BJ (cell line): ENCODE results near the gene FAM171A1. TPM values are rescaled to one million over a fixed set of nuclear protein-coding genes. Genes with fewer than 3 reads are reported as not detected.

Experiments used
- CTCF ChIA-PET: fragments of 350-600 bp; formaldehyde crosslinking; extraction: SDS; loops from one replicate; lab custom pipeline; 2021; ENCODE audit warnings: antibody characterized with exemption, inconsistent platforms; lab: Yijun Ruan, JAX
- POLR2A ChIA-PET: fragments of 300-600 bp; sonication (Branson Sonifier 250); formaldehyde crosslinking; extraction: SDS; loops from one replicate; lab custom pipeline; 2021; ENCODE audit warnings: antibody characterized with exemption; lab: Charles Lee
- DNase-seq: peaks from one replicate; pipeline ENCODE4 v3.0.0-alpha.2; 2011; ENCODE audit warnings: low read depth
- H3K27me3 ChIP-seq: 2 replicates; pipeline ENCODE4 v1.6.0; 2011; ENCODE audit warnings: low read length; ENCODE audit not compliant: control insufficient read depth, insufficient read depth
- H3K36me3 ChIP-seq: 2 replicates; pipeline ENCODE4 v1.5.1; 2011; ENCODE audit warnings: low read length; ENCODE audit not compliant: control insufficient read depth, insufficient read depth
- H3K4me3 ChIP-seq: 2 replicates; pipeline ENCODE4 v1.5.1; 2011; ENCODE audit warnings: low read depth, mild to moderate bottlenecking, control low read depth, low read length
- polyA plus RNA-seq: library from polyadenylated mRNA; depleted of rRNA; stranded (reverse); fragments of >200 nt; gene quantifications from 2 replicates; pipeline ENCODE4 v1.2.3, GENCODE V29; 2011
- TF ChIP-seq, protein P1 (sequence below): IDR thresholded peaks from 2 replicates; pipeline ENCODE4 v1.5.1; 2011; ENCODE audit warnings: low read depth, mild to moderate bottlenecking, control low read depth, inconsistent platforms, low read length, moderate library complexity; ENCODE audit not compliant: insufficient read depth

FAM171A1 gene
- polyA plus RNA-seq, 1 experiment: 18.4 TPM

- no peak for DNase-seq
- H3K4me3 ChIP-seq: no peak overlapping the region
- no peaks in the 10 kb centered on the region; the same call in 1 of the 2 replicates for H3K36me3 ChIP-seq
- ChIA-PET CTCF (no interaction called here), POLR2A (no interaction called here)
- no peaks in the 10 kb centered on the region for H3K27me3 ChIP-seq
- TF ChIP-seq, protein P1, sequence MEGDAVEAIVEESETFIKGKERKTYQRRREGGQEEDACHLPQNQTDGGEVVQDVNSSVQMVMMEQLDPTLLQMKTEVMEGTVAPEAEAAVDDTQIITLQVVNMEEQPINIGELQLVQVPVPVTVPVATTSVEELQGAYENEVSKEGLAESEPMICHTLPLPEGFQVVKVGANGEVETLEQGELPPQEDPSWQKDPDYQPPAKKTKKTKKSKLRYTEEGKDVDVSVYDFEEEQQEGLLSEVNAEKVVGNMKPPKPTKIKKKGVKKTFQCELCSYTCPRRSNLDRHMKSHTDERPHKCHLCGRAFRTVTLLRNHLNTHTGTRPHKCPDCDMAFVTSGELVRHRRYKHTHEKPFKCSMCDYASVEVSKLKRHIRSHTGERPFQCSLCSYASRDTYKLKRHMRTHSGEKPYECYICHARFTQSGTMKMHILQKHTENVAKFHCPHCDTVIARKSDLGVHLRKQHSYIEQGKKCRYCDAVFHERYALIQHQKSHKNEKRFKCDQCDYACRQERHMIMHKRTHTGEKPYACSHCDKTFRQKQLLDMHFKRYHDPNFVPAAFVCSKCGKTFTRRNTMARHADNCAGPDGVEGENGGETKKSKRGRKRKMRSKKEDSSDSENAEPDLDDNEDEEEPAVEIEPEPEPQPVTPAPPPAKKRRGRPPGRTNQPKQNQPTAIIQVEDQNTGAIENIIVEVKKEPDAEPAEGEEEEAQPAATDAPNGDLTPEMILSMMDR: no peak
Measured at GRCh38 chr10:15265056-15265455, 106.0 kb downstream of the FAM171A1 start.

- H3K27me3 ChIP-seq: no peaks in the 10 kb centered on the region
- no peaks in the 10 kb centered on the region; the same call in 1 of the 2 replicates for H3K36me3 ChIP-seq
- TF ChIP-seq, protein P1: no peak
- CTCF ChIA-PET: no interaction called here
- DNase-seq: no peak
- POLR2A ChIA-PET: no interaction called here
- no peak overlapping the region for H3K4me3 ChIP-seq
Measured at GRCh38 chr10:15263657-15264323, 107.3 kb downstream of the FAM171A1 start.

DNA sequence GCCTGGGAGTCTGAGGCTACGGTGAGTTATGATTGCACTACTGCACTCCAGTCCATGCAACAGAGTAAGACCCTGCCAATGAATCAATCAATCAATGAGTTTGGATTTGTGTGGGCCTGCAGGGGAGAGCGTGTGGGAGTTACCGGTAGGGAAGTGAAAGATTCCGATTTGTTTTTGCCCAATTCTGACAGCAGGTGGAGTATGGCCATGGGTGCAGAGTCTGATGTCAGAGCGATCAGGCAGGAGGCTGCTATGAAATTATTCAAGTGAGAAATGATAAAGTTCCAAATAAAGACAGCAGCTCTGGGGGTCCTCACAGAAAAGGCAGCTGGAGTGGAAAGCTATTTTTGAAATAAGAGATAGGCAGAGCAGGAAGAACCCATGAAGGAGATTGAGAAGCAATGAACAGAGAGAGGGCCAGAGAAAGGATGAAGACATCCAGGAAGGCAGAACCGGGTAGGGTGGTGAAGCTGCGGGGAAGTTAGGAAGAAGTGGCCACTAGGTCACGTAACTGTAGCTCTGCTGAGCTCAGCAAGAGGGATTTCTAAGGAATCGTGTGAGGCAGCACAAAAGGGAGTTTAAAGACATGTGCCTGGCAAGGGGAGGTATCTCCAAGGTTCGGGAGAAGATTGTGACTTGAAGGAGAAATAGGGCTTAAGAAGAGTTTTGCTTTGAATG is 108.9 kb downstream of the FAM171A1 start:
- POLR2A ChIA-PET: no interaction called here
- no peaks in the 10 kb centered on the region; the same call in 1 of the 2 replicates for H3K36me3 ChIP-seq
- TF ChIP-seq, protein P1: peak; percentile 45
- DNase-seq: no peak
- no peaks in the 10 kb centered on the region for H3K27me3 ChIP-seq
- CTCF ChIA-PET: interaction anchor here (0.6 to 2.1 kb wide), 6 partner anchors 11 to 780 kb away, joined by 3 to 11 read pairs (median 4); no protein-coding TSS in a partner anchor
- no peak overlapping the region for H3K4me3 ChIP-seq

DNA sequence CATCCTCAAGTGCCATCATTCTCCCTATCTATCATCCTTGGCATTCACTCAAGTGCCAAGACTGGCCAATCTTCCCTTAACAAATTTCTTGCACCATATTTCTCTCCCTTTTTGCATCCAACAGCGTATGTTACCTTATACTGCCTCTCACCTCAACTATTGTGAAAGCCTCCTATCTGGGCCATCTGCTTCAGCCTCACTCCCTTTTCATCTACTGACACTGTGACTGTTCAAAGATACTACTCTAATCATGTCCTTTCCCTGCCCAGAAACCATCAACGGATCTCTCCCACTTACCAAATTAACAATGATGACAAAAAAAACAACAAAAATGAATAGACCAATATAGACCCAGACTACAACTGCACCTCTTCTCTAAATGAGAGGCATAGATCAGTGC is 112.0 kb downstream of the FAM171A1 start:
- DNase-seq: no peak
- Histone ChIP-seq H3K36me3 (no peaks in the 10 kb centered on the region; the same call in 1 of the 2 replicates), H3K27me3 (no peaks in the 10 kb centered on the region), H3K4me3 (no peak overlapping the region)
- POLR2A ChIA-PET: no interaction called here
- TF ChIP-seq, protein P1: no peak
- CTCF ChIA-PET: no interaction called here

- DNase-seq: no peak
- CTCF ChIA-PET: no interaction called here
- Histone ChIP-seq H3K4me3 (no peak overlapping the region), H3K36me3 (no peaks in the 10 kb centered on the region; the same call in 1 of the 2 replicates), H3K27me3 (no peaks in the 10 kb centered on the region)
- TF ChIP-seq, protein P1: no peak
- POLR2A ChIA-PET: no interaction called here
Measured at GRCh38 chr10:15258255-15258654, 112.8 kb downstream of the FAM171A1 start.
